ENCODE data around the gene PLCD3.

GRCh38 chr17:45104497-45104896 is 27.8 kb downstream of the PLCD3 start:
- TF ChIP-seq POLR2A (IDR thresholded peaks at IDR 0.05) (no peak), POLR2AphosphoS5 (IDR thresholded peaks at IDR 0.05) (no peak), CTCF (IDR thresholded peaks at IDR 0.05) (no peak)

Measured in suprapubic skin (tissue), 4 donors.